GM12891 (cell line): Measurements from ENCODE around the gene RUNX2.

Source experiments
- DNase-seq: peaks from one replicate; pipeline ENCODE4 v3.0.0; 2011; ENCODE audit warnings: low spot score; ENCODE audit not compliant: insufficient read length
- FAIRE-seq: peaks from 2 replicates; lab custom pipeline; 2011; peaks lifted over from hg19 to GRCh38; lab: Jason Lieb, UNC
- PAX5 ChIP-seq: IDR thresholded peaks from 2 replicates; pipeline ENCODE4 v1.6.1; 2011; ENCODE audit warnings: low read length, moderate library complexity, mild to moderate bottlenecking; ENCODE audit not compliant: insufficient read depth, severe bottlenecking
- POLR2A ChIP-seq: IDR thresholded peaks from 2 replicates; pipeline ENCODE4 v1.6.1; 2011; ENCODE audit warnings: low read depth, low read length, control low read depth
- POLR2AphosphoS5 ChIP-seq: IDR thresholded peaks from 2 replicates; pipeline ENCODE4 v1.6.1; 2011; ENCODE audit warnings: low read depth, low read length, control low read depth
- POU2F2 ChIP-seq: IDR thresholded peaks from 2 replicates; pipeline ENCODE4 v1.6.1; 2011; ENCODE audit warnings: low read depth, mild to moderate bottlenecking, control low read depth, low read length, moderate library complexity
- SPI1 ChIP-seq: IDR thresholded peaks from 2 replicates; pipeline ENCODE4 v1.6.1; 2011; ENCODE audit warnings: low read depth, low read length, control low read depth
- TAF1 ChIP-seq: IDR thresholded peaks from 2 replicates; pipeline ENCODE4 v1.6.1; 2011; ENCODE audit warnings: low read depth, low read length, control low read depth

RUNX2 gene

DNA sequence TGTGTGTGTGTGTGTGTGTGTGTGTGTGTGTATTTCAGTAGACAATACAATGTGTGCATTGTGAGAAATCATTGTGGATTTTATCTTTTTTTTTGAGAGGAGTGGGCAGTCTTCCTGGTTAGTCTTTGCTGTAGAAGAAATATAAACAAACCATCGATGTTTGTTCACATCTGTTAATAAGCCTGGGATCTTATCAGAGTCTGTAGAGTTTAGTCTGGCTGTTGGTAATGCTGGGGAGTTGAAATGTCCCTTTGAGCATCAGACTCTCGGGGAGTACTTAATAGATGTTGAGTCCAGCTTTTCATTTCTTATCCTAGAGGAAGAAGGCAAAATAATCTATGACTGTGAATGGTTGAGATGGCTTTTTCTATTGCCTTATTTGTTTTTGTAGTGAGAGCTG, 146.2 kb downstream of the RUNX2 start:
- no peak for DNase-seq
- FAIRE-seq = no peak
- TF ChIP-seq POU2F2 (no peak), SPI1 (no peak), POLR2A (no peak), TAF1 (no peak), PAX5 (no peak), POLR2AphosphoS5 (no peak)

DNA sequence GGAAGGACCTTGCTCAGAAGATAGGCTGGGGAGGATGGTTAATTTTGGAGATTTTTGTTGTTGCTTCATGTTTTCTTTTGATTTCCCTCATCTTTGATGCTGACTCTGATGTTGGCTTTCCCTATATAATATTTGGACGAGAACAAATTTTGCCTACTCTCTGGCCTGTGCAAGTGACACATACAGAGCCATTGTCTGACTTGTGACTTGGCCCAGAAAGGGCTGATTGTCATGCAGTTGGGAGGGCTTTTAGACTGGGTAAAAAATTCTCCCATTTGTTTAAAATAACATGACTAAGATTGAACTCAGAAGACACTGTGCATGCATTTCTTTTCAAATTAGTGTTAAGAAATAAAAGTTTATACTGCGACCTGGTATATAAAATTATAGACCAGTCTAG, 148.2 kb downstream of the RUNX2 start:
- FAIRE-seq (no peak), DNase-seq (no peak)
- TF ChIP-seq TAF1 = no peak
- no peak for TF ChIP-seq POLR2AphosphoS5
- no peak for TF ChIP-seq POLR2A
- TF ChIP-seq PAX5 = no peak
- TF ChIP-seq SPI1 = no peak
- TF ChIP-seq POU2F2 = no peak

DNA sequence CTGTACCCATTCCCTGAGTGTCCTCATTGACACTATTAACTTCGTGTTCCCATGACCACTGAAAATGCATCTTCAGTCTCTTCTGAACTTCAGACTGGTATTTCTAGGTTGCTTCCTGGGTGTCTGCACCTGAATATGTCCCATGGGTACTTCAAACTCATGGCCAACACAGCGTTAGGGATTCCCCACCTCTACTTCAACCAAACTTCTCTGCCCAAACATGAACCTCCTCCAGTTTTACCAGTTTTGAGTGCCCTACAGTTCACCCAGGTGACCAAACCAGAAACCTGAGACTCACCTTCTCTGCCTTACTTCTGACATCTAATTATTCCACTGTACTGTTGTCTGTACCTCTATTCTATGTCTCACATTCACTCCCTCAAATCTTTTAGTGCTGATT, 149.1 kb downstream of the RUNX2 start:
- TF ChIP-seq PAX5 = no peak
- no peak for TF ChIP-seq SPI1
- no peak for TF ChIP-seq TAF1
- no peak for TF ChIP-seq POLR2A
- no peak for TF ChIP-seq POU2F2
- TF ChIP-seq POLR2AphosphoS5 = no peak
- no peak for FAIRE-seq
- DNase-seq = no peak

DNA sequence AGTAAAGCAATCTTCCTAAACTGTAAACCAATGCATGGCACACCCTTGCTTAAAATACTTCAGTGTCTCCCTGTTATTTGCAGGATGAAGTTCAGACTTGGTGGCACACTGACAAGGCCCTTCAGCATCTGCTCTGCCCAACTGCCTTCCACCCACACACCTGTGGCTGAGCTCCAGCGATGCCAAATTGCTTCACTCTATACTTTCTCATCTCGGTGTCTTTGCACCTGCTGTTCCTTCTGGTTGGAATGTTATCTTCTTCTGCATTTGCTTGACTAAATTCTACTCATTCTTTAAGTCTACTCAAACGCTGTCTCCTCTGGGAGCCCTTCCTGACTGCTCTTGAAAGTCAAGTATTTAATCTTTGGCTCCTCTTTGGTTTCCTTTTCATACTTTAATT, 149.7 kb downstream of the RUNX2 start:
- TF ChIP-seq TAF1 = no peak
- no peak for TF ChIP-seq POLR2A
- TF ChIP-seq SPI1 = no peak
- TF ChIP-seq POLR2AphosphoS5 = no peak
- no peak for TF ChIP-seq POU2F2
- TF ChIP-seq PAX5 = no peak
- no peak for DNase-seq
- no peak for FAIRE-seq

DNA sequence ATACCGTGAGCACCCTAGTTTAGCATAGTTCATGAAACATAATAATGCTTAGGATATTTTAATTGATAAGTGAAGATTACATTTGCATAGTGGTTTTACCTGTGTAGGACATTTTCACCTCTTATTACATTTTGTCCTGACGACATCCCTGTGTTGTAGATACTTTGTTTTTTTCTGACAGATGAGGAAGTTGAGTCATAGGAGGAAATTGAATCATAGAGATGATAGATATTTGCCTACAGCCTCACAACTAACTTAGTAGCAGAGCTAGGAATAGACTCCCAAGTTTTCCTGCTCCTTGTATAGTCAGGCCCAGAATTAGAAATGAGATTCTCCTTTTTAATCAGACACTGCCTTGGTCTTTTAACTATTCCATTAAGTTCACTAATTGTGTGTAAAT, 150.1 kb downstream of the RUNX2 start:
- TF ChIP-seq POLR2A (no peak), PAX5 (no peak), POU2F2 (no peak), SPI1 (no peak), POLR2AphosphoS5 (no peak)
- no peak for DNase-seq
- FAIRE-seq = no peak

DNA sequence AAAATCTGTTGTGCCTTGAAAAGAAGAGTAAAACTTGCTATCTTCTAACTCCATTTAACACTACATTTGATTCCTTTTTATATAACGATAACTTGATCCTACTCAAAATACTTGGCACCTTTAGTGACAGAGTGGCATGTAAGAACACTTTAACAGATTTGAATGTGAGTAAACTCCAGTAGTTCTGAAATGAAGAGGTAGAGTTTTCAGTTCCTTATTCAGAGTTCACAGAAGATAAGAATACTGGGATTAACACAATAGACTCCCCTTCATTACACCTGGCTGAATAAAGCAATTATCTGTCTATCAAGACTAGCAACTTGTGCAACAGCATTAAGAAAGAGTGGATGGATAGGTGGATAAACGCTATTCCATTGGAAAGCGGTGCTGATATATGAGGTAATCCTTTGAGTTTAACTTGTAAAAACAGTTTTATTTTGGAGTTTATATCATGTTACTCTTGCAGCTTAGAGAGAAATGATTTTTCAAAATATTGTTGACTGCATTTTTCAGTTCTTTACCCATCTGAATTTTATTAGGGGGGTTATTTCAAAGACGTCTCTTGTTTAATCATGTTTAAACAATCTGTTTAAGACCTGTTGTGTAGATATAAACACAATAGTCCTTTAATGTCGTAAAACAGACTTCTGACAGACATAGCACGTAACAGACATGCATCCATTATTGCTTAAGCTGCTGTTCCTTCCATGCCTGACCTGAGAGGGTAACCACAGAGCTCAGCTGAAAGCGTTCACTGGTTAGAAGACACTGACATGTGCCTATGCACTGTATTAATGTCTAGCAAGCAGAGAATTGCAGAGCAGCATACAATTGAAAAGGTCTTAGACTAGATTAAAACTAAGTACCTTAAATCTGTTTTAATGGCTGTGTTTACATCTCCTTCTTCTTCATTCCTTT, 152.0 kb downstream of the RUNX2 start:
- FAIRE-seq = peak; percentile 50
- DNase-seq = no peak
- TF ChIP-seq PAX5 (no peak), POLR2A (no peak), TAF1 (no peak), SPI1 (peak; percentile 97), POU2F2 (no peak), POLR2AphosphoS5 (no peak)

DNA sequence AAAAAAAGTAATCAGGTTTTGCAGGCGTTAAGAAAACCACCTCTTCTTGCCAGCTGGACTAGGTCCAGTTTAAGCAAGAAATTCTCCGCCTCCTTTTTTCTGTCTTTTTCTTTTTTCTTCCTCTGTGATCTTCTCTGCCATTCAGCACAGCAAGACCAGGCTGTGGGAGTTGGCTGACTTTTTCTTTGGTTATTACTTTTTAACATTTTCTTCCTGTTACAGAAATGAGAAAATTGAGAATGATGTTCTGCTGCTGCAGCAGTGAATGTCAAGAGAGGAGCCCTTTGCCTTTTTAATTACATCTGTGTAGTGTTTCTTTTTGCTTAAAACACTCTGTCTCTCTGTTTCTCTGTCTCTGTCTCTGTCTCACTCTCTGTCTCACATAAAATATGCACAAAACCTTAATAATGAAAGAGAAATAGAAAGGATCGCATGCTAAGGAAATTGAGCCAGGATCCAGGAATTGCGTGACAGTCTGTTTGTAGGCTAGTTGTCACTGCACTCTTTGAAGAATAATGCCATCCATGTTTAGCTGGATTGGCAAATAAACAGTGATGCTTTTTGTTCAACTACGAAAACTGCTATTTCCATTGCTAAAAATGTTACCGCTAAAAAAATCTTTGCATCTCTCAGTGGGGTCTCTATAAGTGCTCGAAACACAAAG, 152.8 kb downstream of the RUNX2 start:
- TF ChIP-seq SPI1 (no peak), POLR2AphosphoS5 (no peak), PAX5 (no peak), POU2F2 (no peak), POLR2A (no peak), TAF1 (no peak)
- FAIRE-seq (no peak), DNase-seq (no peak)

DNA sequence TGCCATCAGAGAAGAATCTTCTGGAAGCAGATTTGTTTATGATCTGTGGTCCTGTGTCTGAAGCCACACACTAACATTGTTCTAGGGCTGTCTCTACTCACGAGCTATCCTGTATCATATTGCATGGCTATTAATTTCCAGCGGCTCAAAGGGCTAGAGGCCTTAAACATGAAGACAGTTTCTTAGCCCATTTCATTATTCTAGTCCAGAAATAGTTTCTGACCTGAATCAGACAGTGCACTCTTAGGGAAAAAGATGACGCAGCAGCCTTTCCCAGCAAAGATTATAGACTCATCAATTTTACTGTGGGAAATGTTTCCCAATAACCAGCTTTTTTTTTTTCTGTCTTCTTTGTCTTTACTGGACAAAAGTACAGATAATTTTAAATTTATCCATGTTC, 154.9 kb downstream of the RUNX2 start:
- DNase-seq = no peak
- FAIRE-seq = no peak
- no peak for TF ChIP-seq POU2F2
- TF ChIP-seq POLR2AphosphoS5 = no peak
- TF ChIP-seq PAX5 = no peak
- TF ChIP-seq SPI1 = no peak
- TF ChIP-seq TAF1 = no peak
- TF ChIP-seq POLR2A = no peak

DNA sequence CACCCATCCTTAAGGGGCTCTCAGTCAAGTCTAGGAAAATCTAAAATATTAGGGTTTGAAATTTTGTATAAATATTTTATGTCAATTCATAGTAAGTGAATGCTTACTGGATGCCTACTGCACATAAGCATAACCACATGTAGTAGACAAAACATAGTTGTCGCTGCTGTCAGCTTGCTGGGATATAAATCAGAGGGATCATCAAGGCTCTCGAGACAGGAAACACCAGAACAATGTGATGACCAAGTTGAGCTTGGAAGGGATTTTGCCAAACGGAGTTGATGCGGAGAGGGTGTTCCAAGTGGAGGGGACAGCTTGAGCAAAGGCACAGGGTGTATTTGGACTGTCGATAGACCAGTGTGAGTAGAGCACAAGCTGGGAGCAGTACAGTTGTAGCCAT, 155.4 kb downstream of the RUNX2 start:
- TF ChIP-seq SPI1 = no peak
- DNase-seq = no peak
- no peak for FAIRE-seq

DNA sequence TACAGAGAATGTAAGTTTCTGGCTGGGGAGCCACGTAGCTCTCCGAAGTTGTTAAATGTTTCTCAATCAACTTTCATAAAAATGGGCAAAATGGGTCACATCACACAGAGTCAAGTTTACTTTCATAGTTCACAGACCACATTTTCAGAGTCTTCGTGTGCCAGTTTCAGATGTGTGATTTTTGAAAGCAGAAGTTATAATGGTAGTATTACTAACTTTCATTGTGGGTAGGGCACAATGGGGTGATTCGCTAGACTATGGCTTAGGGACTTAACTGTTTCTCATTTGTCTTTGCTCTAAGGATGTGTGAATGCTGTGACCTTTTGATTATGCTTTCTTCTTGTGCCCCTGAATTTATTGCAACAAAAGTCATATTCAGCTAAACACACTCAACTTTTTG, 158.6 kb downstream of the RUNX2 start:
- TF ChIP-seq POLR2A = no peak
- TF ChIP-seq SPI1 = no peak
- no peak for TF ChIP-seq PAX5
- TF ChIP-seq TAF1 = no peak
- no peak for TF ChIP-seq POU2F2
- no peak for TF ChIP-seq POLR2AphosphoS5
- DNase-seq = no peak
- FAIRE-seq = no peak
